ENCODE measurements around the gene NIPBL.
"Not testable (repeated sequence)": the region's sequence is repeated elsewhere in the genome, so short reads cannot be mapped to it uniquely, and the experiment has no call there.

The NIPBL gene

GRCh38 chr5:36901077-36901476 is 24.5 kb downstream of the NIPBL start:
- DNase-seq (ENCODE audit: low read depth), result not testable (repeated sequence)

GRCh38 chr5:36901856-36902255 is 25.3 kb downstream of the NIPBL start:
- no peak for DNase-seq (ENCODE audit: low read depth)

- no peak for DNase-seq (ENCODE audit: low read depth)
These were observed 25.8 kb downstream of the NIPBL start for GRCh38 chr5:36902353-36902752.

DNA sequence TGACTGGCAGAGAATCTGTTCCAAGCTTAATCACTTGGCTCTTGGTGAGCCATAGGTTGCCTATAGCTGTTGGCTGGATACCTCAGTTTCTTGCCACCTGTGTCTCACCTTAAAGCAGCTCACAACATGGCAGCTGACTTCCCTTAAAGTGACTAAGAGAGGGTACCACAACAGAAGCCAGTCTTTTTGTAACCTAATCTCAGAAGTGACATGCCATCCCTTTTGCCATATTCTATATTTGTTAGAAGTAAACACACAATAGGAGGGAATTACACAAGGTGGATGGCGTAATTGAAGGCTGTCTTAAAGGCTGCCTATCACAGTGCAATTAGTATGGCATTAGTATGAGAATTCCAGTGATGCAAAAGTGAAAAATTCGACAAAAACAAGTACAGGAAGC is 28.1 kb downstream of the NIPBL start:
- DNase-seq (ENCODE audit: low read depth), result no peak

DNA sequence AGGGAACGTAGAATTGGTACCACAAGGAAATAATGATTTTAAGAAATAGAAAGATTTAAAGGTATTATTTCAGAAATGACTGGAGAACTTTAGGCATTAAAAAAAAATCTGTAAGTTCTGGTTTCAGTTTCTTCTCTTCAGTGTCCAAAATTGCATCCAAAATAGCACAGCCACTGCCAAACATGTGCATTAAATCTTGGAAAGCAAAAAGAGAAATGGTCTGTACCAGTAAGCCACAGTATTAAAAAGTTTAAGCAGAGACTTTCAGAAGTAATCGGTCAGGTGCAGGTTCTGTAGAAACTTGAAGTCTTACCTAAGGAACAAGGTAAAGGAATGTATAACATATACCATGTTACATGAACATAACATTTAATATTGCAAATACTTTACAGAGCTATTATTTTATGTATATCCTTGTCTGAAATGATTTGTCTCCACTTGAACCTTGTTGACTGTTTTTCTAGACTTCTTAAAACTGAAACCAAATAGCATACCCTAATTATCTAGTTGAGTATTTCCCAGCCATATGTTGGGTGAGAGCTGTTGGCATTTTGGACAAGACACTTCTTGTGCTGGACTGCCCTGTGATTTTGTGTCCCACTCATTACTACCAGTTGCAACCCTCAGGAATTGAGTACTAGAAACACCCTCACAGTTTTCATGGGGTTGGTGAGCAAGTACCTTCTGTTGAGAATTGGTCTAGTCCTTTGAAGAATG is 32.1 kb downstream of the NIPBL start:
- no peak for DNase-seq (ENCODE audit: low read depth)

GRCh38 chr5:36915653-36916052 is 39.1 kb downstream of the NIPBL start:
- DNase-seq (ENCODE audit: low read depth), result no peak

- DNase-seq (ENCODE audit: low read depth), result not testable (repeated sequence)
These were observed 40.0 kb downstream of the NIPBL start for GRCh38 chr5:36916614-36917013.

- not testable (repeated sequence) for DNase-seq (ENCODE audit: low read depth)
These were observed 40.8 kb downstream of the NIPBL start for GRCh38 chr5:36917358-36917757.

DNA sequence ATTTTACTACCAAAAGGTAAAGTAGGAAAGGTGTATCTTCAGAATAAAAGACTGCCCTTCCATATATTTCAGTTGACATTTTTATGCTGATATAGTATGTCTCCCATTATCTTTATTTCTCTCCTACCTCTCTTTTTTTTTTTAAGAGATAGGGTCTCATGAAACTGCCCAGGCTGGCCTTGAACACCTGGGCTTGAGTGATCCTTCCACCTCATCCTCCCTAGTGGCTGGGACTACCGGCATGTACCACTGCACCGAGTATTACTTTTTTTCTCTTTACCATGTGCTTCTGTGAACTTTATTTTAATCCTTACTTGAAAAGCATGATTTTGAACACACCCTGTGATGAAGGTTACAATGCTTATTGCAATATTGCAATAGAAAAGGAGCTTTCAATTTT is 42.7 kb downstream of the NIPBL start:
- DNase-seq (ENCODE audit: low read depth), result no peak

DNA sequence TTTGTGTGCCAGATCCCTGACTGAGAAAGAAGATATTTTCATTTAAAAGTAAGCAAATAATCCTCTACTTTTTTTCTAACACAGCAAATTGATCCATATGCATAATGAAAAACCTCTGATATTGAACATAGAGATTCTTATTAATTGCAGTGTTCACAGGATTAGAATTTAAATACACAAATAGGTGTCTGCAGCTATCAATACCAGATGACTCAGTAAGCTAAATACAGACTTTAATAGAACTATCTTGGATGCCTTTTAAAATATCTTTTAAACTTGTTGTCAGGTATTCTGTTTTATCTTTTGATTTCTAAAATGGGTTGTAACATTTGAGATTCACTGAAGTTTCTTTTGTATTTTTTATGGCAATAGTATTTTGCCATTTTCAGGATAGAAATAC is 43.1 kb downstream of the NIPBL start:
- no peak for DNase-seq (ENCODE audit: low read depth)

- no peak for DNase-seq (ENCODE audit: low read depth)
These were observed 52.4 kb downstream of the NIPBL start for GRCh38 chr5:36928947-36929346.

- no peak for DNase-seq (ENCODE audit: low read depth)
These were observed 52.9 kb downstream of the NIPBL start for GRCh38 chr5:36929438-36929837.

- DNase-seq (ENCODE audit: low read depth), result no peak
These were observed 55.5 kb downstream of the NIPBL start for GRCh38 chr5:36932056-36932455.

- DNase-seq (ENCODE audit: low read depth), result no peak
These were observed 56.1 kb downstream of the NIPBL start for GRCh38 chr5:36932699-36933098.

DNA sequence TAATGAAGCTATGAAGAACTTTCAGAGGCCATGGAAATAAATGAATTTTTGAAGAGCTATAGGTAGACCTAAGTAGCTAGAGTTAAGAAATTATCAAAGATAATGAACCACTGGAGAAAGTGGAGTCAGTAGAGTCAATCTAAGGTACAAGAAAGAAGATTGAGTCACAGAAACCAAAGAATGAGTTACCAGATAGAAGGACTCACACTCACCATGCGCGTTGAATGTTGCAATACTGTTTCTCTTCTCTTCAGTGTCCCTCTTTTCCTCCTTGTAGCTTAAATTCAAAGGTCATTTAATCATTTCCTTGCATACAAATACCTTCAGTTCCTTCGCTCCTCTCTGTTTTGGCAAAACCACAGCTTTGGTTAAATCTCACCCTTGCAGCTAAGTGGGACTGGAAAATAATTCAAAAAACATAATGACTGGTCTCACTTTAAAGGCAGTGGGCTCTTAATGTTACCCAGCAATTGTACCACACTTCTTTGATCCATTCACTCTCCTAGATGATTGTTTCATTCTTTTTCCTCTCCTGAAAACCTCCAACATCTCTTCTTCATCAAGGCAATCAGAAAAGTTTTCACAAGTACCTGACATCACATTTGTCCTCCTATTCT is 58.3 kb downstream of the NIPBL start:
- DNase-seq (ENCODE audit: low read depth), result no peak

- no peak for DNase-seq (ENCODE audit: low read depth)
These were observed 59.2 kb downstream of the NIPBL start for GRCh38 chr5:36935805-36936204.

- DNase-seq (ENCODE audit: low read depth), result no peak
These were observed 59.7 kb downstream of the NIPBL start for GRCh38 chr5:36936309-36936708.

DNA sequence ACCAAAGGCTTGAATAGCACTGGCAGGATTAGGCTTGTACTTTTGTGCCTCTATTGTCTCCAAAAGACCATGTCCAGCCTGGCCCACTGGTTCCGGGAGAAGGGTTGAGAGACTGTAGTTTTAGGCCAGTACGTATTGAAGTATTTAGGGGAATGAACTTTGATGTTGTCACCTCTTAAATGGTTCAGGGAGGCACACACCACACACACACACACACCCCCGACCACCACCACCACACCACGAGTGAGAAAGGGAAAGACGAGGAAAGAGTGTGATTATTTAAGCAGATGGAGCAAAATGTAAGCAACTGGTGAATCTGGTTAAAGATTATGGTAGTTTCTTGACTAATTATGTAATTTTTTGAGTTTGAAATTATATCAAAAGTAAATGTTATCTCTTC is 61.6 kb downstream of the NIPBL start:
- no peak for DNase-seq (ENCODE audit: low read depth)

GRCh38 chr5:36939969-36940858 is 63.6 kb downstream of the NIPBL start:
- DNase-seq (ENCODE audit: low read depth), result no peak

- DNase-seq (ENCODE audit: low read depth), result no peak
These were observed 67.0 kb downstream of the NIPBL start for GRCh38 chr5:36943584-36943983.

DNA sequence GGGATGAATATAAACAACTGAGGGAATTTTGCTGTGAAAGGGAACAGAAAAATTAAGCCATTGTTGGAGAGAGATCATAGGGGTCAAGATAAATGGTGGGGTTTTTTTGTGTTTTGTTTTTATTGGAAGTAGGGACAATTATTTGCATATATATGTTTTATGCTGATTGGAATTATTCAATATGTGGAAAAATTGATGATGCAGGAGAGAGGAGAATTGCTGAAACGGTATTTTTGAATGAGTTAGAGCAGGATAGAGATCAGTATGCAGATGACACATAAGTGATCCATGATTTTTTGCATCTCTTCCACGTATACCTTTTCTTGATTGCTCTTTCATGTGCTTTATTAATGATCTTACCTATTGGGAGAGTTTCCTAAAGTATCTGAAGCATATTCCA is 67.5 kb downstream of the NIPBL start:
- no peak for DNase-seq (ENCODE audit: low read depth)

DNA sequence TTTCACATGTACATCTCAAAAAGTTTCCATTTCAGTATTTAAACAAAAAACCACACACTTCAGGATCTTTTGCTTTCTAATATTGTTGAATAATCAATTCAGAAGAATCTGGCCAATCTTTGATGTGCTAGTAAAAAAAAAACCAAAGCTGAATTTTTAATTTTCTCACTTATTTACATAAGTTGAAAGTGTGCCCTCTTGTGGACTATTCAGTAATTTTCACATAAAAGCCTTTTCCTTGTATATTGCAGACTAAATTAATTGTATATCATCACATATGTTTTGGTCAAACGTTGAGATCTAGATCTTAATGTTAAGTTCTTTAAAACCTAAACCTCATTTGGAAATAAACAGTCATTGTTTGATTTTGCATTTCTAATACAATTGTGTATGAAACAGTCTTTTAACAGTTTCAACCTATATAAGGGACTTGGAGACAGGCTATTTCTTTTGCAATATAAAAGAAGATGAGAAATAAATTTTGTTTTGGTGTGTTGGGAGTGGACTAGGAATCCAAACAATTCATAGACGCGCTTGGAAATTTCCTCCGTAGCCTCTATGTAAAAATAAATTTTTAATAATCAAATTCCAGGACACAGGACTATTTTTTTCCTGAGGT is 68.1 kb downstream of the NIPBL start:
- peak; percentile 65 for DNase-seq (ENCODE audit: low read depth)

GRCh38 chr5:36945687-36946086 is 69.1 kb downstream of the NIPBL start:
- DNase-seq (ENCODE audit: low read depth), result no peak
